ENCODE data around the gene KRTAP6-3.

KRTAP6-3 gene

GRCh38 chr21:30563630-30564029 lies 28.6 kb upstream of the KRTAP6-3 start:
- TF ChIP-seq CTCF (IDR thresholded peaks at IDR 0.05; ENCODE audit: extremely low read depth, insufficient read depth, missing control alignments) = no peak
- in situ Hi-C loops (cut with MboI; ENCODE audit: low pct_unique_long_range_greater_than_20kb, low sequenced_read_pairs, unreplicated experiment) = no loop called here
- DNase-seq (ENCODE audit: low spot score) = no peak

- DNase-seq (ENCODE audit: low spot score) = no peak
- TF ChIP-seq CTCF (IDR thresholded peaks at IDR 0.05; ENCODE audit: extremely low read depth, insufficient read depth, missing control alignments) = no peak
- in situ Hi-C loops (cut with MboI; ENCODE audit: low pct_unique_long_range_greater_than_20kb, low sequenced_read_pairs, unreplicated experiment) = no loop called here
Measured at GRCh38 chr21:30567617-30568016, 24.6 kb upstream of the KRTAP6-3 start.

- no peak for DNase-seq (ENCODE audit: low spot score)
- in situ Hi-C loops (cut with MboI; ENCODE audit: low pct_unique_long_range_greater_than_20kb, low sequenced_read_pairs, unreplicated experiment) = no loop called here
Measured at GRCh38 chr21:30577766-30578165, 14.5 kb upstream of the KRTAP6-3 start.

GRCh38 chr21:30579346-30579745 lies 12.9 kb upstream of the KRTAP6-3 start:
- DNase-seq (ENCODE audit: low spot score) = no peak
- in situ Hi-C loops (cut with MboI; ENCODE audit: low pct_unique_long_range_greater_than_20kb, low sequenced_read_pairs, unreplicated experiment) = no loop called here
- no peak for TF ChIP-seq CTCF (IDR thresholded peaks at IDR 0.05; ENCODE audit: extremely low read depth, insufficient read depth, missing control alignments)

More at GRCh38 chr21:30577766-30578165, 14.5 kb upstream of the KRTAP6-3 start:
- TF ChIP-seq CTCF (IDR thresholded peaks at IDR 0.05; ENCODE audit: extremely low read depth, insufficient read depth, missing control alignments) = no peak

GRCh38 chr21:30580132-30580531 lies 12.1 kb upstream of the KRTAP6-3 start:
- TF ChIP-seq CTCF (IDR thresholded peaks at IDR 0.05; ENCODE audit: extremely low read depth, insufficient read depth, missing control alignments) = no peak
- in situ Hi-C loops (cut with MboI; ENCODE audit: low pct_unique_long_range_greater_than_20kb, low sequenced_read_pairs, unreplicated experiment) = no loop called here
- DNase-seq (ENCODE audit: low spot score) = no peak

- DNase-seq (ENCODE audit: low spot score) = no peak
- in situ Hi-C loops (cut with MboI; ENCODE audit: low pct_unique_long_range_greater_than_20kb, low sequenced_read_pairs, unreplicated experiment) = no loop called here
- TF ChIP-seq CTCF (IDR thresholded peaks at IDR 0.05; ENCODE audit: extremely low read depth, insufficient read depth, missing control alignments) = no peak
Measured at GRCh38 chr21:30582870-30583269, 9.4 kb upstream of the KRTAP6-3 start.

GRCh38 chr21:30590297-30590696 lies 1.9 kb upstream of the KRTAP6-3 start, which contains the start of gene KRTAP22-2:
KRTAP22-2 (minus strand) TSS chr21:30590397.
- DNase-seq (ENCODE audit: low spot score) = no peak
- in situ Hi-C loops (cut with MboI; ENCODE audit: low pct_unique_long_range_greater_than_20kb, low sequenced_read_pairs, unreplicated experiment) = no loop called here
- TF ChIP-seq CTCF (IDR thresholded peaks at IDR 0.05; ENCODE audit: extremely low read depth, insufficient read depth, missing control alignments) = no peak
